NT2/D1 (cell line): Measurements from ENCODE around the gene COG7.

Experiments used
- DNase-seq: peaks from one replicate; pipeline ENCODE4 v3.0.0-alpha.2; 2011; ENCODE audit warnings: low read depth, low spot score
- H3K27me3 ChIP-seq: 2 replicates; pipeline ENCODE4 v1.6.0; 2011; ENCODE audit warnings: mild to moderate bottlenecking; ENCODE audit not compliant: insufficient read length, insufficient read depth
- H3K36me3 ChIP-seq: 2 replicates; pipeline ENCODE4 v1.6.1; 2011; ENCODE audit warnings: mild to moderate bottlenecking, low read length, mixed read lengths; ENCODE audit not compliant: insufficient read depth, insufficient read length
- H3K4me1 ChIP-seq: 2 replicates; pipeline ENCODE4 v1.5.1; 2011; ENCODE audit not compliant: insufficient read depth, insufficient read length
- H3K4me3 ChIP-seq: 2 replicates; pipeline ENCODE4 v1.5.1; 2011; ENCODE audit warnings: low read depth; ENCODE audit not compliant: insufficient read length
- H3K9ac ChIP-seq: 2 replicates; pipeline ENCODE4 v1.6.0; 2011; ENCODE audit warnings: low read depth; ENCODE audit not compliant: insufficient read length
- H3K9me3 ChIP-seq: 2 replicates; pipeline ENCODE4 v1.5.1; 2011; ENCODE audit warnings: mild to moderate bottlenecking, low read length; ENCODE audit not compliant: insufficient read depth
- SUZ12 ChIP-seq: IDR thresholded peaks from 2 replicates; pipeline ENCODE4 v1.6.1; 2011; ENCODE audit not compliant: insufficient read length, insufficient read depth; ENCODE audit errors: extremely low read depth
- YY1 ChIP-seq: IDR thresholded peaks from 2 replicates; pipeline ENCODE4 v1.6.1; 2011; ENCODE audit not compliant: insufficient read length, insufficient read depth
- ZNF274 ChIP-seq: IDR thresholded peaks from 2 replicates; pipeline ENCODE4 v1.6.1; 2011; ENCODE audit warnings: mild to moderate bottlenecking, low read depth, low read length

COG7 gene

DNA sequence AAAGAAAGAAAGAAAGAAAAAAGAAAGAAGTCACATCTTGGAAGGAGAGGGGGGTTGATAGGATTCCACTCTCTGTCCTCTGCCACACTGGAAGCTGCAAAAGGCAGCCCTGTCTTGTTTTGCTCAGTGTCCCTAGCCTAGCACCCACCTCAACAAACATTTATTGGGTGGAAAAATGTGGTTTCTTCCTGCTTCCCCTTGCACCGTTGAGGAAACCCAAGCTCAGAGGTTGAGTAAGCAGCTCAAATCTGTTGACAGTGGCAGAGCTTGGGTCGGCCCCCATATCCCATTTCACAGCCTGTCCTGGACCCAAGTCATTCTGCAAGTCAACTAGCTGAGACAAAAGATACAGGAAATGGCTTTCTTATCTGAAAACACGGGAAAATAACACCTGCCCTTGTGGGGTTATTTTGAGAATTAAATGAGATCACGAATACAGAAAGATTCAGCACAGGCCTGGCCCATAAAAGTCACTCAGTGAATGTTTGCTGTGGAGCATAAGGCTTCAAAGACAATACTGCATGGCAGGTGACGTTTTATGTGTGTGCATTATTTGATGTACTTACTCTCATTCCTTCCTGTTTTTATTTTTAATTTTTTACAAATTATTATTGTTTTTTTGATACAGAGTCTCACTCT is 87.3 kb downstream of the COG7 start:
- no peaks in the 10 kb centered on the region for H3K9me3 ChIP-seq
- H3K36me3 ChIP-seq: no peaks in the 10 kb centered on the region
- no peak for DNase-seq

DNA sequence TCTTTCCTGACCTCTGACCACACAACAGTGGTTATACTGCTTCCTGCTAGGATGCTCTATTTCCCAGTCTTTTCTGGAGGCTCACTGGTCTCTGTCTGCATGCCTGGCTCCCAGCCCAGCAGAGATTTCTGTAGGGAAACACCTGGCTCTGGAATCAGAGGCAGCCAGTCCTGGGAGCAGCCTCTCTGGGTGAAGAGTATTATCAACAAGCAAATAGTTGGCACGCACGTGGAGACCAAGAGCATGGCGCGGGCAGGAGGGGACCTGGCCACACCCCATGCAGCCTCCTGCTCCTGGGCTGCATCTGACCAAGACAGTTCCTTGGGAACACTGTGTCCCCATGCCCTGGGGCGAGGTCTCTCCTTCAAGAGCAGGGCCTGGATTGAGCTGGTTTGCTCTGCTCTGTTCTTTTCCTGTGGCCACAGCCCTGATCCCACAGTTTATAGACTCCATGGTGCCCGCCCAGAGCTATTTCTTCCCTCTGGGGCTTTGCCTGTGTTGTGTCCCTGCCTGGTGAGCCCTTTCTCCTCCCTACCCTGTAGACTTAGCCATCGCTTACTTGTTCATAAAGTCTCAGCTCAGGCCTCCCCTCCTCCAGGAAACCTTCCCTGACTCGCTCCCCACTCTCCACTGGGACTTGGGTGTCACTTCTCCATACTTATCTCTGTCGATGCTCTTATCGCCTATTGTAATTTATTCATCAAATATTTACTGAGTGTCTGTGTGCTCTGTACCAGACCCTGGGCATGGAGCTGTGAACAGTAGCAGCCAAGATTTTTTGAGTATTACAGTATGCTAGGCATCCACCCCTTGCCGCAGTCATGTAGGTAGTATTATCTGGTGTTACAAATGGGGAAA is 90.3 kb downstream of the COG7 start:
- Histone ChIP-seq H3K36me3 (no peaks in the 10 kb centered on the region), H3K9ac (no peak overlapping the region), H3K27me3 (no peaks in the 10 kb centered on the region), H3K4me1 (peaks cover 2% of the 10 kb centered on the region), H3K9me3 (no peaks in the 10 kb centered on the region), H3K4me3 (no peak overlapping the region)
- TF ChIP-seq SUZ12 (no peak), YY1 (no peak), ZNF274 (no peak)
- no peak for DNase-seq

More for the DNA sequence above, 87.3 kb downstream of the COG7 start:
- Histone ChIP-seq H3K4me1 (peaks cover 2% of the 10 kb centered on the region), H3K9ac (no peak overlapping the region), H3K27me3 (no peaks in the 10 kb centered on the region), H3K4me3 (no peak overlapping the region)
- TF ChIP-seq YY1 (no peak), ZNF274 (no peak), SUZ12 (no peak)

DNA sequence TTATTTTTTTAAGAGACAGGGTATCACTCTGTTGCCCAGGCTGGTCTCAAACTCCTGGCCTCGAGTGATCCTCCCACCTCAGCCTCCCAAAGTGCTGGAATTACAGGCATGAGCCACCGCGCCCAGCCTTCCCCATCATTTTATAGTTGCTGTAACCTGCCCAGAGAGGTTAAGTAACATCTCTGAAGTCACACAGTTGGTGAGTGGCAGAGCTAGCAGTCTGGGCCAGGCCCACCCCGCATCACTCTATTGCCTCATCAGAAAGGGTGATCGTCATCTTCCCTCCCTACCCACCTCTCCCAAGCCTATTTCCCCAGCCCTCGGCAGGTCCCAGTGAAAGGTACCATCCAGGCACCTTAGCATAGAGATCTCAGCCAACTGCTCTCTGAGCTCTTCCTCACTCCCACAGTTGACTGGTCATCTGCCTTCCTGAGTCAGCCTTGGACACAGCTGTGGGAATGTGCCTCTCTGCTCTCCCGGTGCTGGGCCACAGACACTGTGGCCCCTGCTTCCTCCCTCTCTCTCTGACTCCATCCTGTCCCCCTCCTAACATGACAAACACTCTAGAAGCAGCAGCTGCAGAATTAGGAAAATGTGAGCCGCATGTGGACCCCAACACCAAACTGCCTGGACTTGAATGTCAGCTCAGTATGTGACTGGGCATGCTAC is 93.8 kb downstream of the COG7 start:
- TF ChIP-seq ZNF274 (no peak), SUZ12 (no peak), YY1 (no peak)
- Histone ChIP-seq H3K9me3 (no peaks in the 10 kb centered on the region), H3K4me3 (no peak overlapping the region), H3K36me3 (no peaks in the 10 kb centered on the region), H3K9ac (no peak overlapping the region), H3K27me3 (no peaks in the 10 kb centered on the region), H3K4me1 (no peaks in the 10 kb centered on the region)
- no peak for DNase-seq

DNA sequence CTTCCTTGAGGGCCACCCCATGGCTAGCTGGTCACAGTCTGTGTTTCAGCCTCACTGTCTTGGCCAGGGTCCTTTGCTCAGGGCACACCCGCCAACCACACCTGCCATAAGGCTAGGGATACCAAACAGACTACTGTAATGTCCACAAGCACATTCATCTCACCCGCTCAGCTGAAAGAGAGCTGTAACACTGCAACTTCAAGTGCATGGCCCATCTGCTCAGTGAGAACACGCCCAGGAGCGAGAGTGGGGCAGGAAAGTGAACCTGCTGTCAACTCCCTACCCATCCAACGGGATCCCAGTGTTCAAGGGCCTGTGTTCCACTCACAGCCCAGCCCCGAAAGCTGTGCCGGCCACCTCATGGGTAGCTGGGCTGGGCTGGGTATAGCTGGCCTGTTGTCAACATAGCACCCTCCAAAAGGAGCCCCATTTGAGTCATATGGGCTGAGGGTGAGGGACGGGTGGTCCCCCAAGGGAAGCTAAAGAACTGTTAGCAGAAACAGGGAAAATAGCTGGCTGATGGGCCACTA is 95.2 kb downstream of the COG7 start:
- DNase-seq: no peak
- Histone ChIP-seq H3K4me3 (no peak overlapping the region), H3K4me1 (no peaks in the 10 kb centered on the region), H3K36me3 (no peaks in the 10 kb centered on the region), H3K27me3 (no peaks in the 10 kb centered on the region), H3K9me3 (no peaks in the 10 kb centered on the region), H3K9ac (no peak overlapping the region)
- TF ChIP-seq SUZ12 (no peak), ZNF274 (no peak), YY1 (no peak)

DNA sequence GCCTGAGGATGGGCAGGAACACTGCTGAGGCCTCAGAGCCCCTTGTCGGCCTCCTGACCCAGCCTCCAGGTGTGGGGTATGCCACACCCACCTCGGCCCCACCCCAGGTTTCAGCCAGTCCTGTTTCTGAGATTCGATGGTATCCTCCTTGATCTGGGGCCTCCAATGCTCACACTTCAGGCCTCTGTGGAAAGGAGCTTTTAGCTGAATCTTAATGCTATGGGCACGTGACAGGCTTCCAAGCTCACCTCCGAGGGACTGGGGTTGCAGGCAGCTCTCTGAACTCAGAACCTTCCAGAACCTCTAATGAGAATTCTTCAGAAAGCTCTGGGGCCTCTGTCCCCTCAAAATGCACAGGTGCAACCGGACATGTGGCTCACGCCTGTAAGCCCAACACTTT is 96.0 kb downstream of the COG7 start:
- H3K4me3 ChIP-seq: no peak overlapping the region
- TF ChIP-seq ZNF274 (no peak), SUZ12 (no peak), YY1 (no peak)
- no peaks in the 10 kb centered on the region for H3K9me3 ChIP-seq
- H3K4me1 ChIP-seq: no peaks in the 10 kb centered on the region
- no peaks in the 10 kb centered on the region for H3K27me3 ChIP-seq
- no peak for DNase-seq
- no peak overlapping the region for H3K9ac ChIP-seq
- H3K36me3 ChIP-seq: no peaks in the 10 kb centered on the region

DNA sequence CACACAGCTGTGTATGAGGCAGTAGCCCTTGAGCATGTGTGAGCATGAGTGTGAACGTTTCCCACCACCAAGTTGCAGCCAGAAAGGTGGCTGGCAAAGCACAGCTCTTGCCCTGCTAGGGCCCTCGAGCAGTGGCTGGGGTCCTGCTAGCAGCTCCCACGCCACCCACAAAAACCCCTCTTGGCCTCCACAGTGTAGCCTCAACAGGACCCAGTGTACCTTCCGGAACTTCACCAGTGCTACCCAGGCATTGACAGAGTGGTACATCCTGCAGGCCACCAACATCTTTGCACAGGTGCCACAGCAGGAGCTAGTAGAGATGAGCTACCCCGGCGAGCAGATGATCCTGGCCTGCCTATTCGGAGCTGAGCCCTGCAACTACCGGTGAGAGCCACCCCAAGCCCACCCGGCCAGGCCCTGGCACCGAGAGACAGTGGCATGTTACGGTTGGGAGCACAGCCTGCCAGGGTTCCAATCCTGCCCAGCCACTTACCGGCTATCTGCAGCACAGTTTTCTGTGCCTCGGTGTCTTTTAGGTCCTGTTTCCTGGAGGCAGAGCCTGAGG is 97.8 kb downstream of the COG7 start:
- Histone ChIP-seq H3K27me3 (no peaks in the 10 kb centered on the region), H3K4me3 (no peak overlapping the region), H3K9me3 (no peaks in the 10 kb centered on the region), H3K36me3 (no peaks in the 10 kb centered on the region), H3K4me1 (no peaks in the 10 kb centered on the region), H3K9ac (no peak overlapping the region)
- no peak for DNase-seq
- TF ChIP-seq ZNF274: no peak
- no peak for TF ChIP-seq SUZ12
- no peak for TF ChIP-seq YY1
